ENCODE measurements around the gene WDR90.

DNA sequence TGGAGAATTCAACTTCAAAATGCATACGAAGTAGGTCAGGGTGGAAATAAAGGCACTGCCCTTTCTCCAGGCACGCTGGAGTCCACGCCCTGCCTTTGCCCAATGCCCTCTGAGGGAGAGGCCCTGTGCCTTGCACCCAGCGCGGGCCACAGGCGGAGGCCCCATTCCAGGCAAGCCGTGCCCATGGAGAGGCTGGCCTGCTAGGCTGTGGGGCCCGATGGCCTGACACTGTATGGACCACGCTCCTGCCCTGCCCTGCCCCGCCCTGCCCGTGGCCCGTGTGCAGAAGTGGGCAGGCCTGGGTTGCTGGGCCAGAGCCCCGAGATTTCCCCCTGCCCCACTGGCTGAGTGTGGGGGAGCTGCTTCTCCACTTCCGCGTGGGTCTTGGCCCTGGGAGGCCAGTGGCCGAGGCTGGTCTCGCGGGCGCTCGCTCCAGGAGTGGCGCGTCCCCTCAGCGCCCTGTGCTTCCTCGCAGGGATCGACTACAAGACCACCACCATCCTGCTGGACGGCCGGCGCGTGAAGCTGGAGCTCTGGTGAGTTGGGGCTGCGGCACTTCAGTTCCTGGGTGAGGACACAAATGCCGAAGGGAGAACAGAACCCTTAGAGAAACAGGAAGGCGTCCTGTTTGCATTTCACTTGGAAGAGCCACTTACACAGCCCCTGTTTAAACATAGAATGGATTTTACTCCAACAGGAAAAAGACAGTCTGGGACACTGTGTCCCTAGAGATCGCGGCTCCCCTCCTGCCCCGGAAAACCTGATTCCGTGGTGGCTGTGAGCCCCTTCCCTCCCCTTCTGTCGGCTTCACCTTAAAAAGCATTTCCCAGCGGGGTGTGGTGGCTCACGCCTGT is 32.2 kb upstream of the WDR90 start:
- TF ChIP-seq POLR2A (IDR thresholded peaks at IDR 0.05) (no peak), CTCF (IDR thresholded peaks at IDR 0.05) (no peak), POLR2AphosphoS5 (IDR thresholded peaks at IDR 0.05; ENCODE audit: insufficient read depth in 1 of 2, low read depth in 1 of 2) (no peak)
